ENCODE results near the gene PRMT2. TPM values are rescaled to one million over a fixed set of nuclear protein-coding genes. Genes with fewer than 3 reads are reported as not detected.

PRMT2 gene
- total RNA-seq, 1 experiment from 2014 or later: 86.4 TPM

GRCh38 chr21:46616656-46617055 is 18.8 kb upstream of the PRMT2 start:
- BruUV-seq (replicated peaks): no TSS peak
- ChIA-PET CTCF (no interaction called here), POLR2A (ENCODE audit: low non-redundant PET) (no interaction called here)
- H3K9me3 ChIP-seq (ENCODE audit: low read depth, low read length, poor library complexity, severe bottlenecking): no peaks in the 10 kb centered on the region
- TF ChIP-seq CTCF (conservative IDR thresholded peaks at IDR 0.05; ENCODE audit: low read depth, low read length) (no peak), EZH2 (IDR thresholded peaks at IDR 0.05; ENCODE audit: borderline replicate concordance, low read depth, low read length, poor library complexity, severe bottlenecking) (no peak)
- no peaks in the 10 kb centered on the region for H3K4me1 ChIP-seq (ENCODE audit: insufficient read depth, low read length, poor library complexity, severe bottlenecking)
- intact Hi-C loops (cut with micrococcal nuclease; ENCODE audit: unreplicated experiment): no loop called here
- H3K27me3 ChIP-seq (replicated peaks; ENCODE audit: insufficient read depth, low read depth, low read length, poor library complexity): no peaks in the 10 kb centered on the region
- H3K27ac ChIP-seq (ENCODE audit: low read depth, low read length, poor library complexity, severe bottlenecking): no peak overlapping the region
- DNase-seq (ENCODE audit: low spot score): no peak
- H3K36me3 ChIP-seq (ENCODE audit: insufficient read depth, low read length, poor library complexity, severe bottlenecking): no peaks in the 10 kb centered on the region
- H3K4me3 ChIP-seq (ENCODE audit: low read depth, low read length, poor library complexity, severe bottlenecking): no peak overlapping the region

- no TSS peak for BruUV-seq (replicated peaks)
Measured at GRCh38 chr21:46617267-46618051, 18.0 kb upstream of the PRMT2 start.

GRCh38 chr21:46618738-46619379 is 16.6 kb upstream of the PRMT2 start:
- POLR2A ChIA-PET (ENCODE audit: low non-redundant PET): no interaction called here
- TF ChIP-seq CTCF (conservative IDR thresholded peaks at IDR 0.05; ENCODE audit: low read depth, low read length) (no peak), EZH2 (IDR thresholded peaks at IDR 0.05; ENCODE audit: borderline replicate concordance, low read depth, low read length, poor library complexity, severe bottlenecking) (no peak)
- no TSS peak for BruUV-seq (replicated peaks)
- no peaks in the 10 kb centered on the region for H3K36me3 ChIP-seq (ENCODE audit: insufficient read depth, low read length, poor library complexity, severe bottlenecking)
- H3K9me3 ChIP-seq (ENCODE audit: low read depth, low read length, poor library complexity, severe bottlenecking): no peaks in the 10 kb centered on the region
- intact Hi-C loops (cut with micrococcal nuclease; ENCODE audit: unreplicated experiment): no loop called here
- H3K4me1 ChIP-seq (ENCODE audit: insufficient read depth, low read length, poor library complexity, severe bottlenecking): no peaks in the 10 kb centered on the region
- DNase-seq (ENCODE audit: low spot score): no peak
- no peak overlapping the region for H3K27ac ChIP-seq (ENCODE audit: low read depth, low read length, poor library complexity, severe bottlenecking)
- CTCF ChIA-PET: no interaction called here
- H3K27me3 ChIP-seq (replicated peaks; ENCODE audit: insufficient read depth, low read depth, low read length, poor library complexity): no peaks in the 10 kb centered on the region
- no peak overlapping the region for H3K4me3 ChIP-seq (ENCODE audit: low read depth, low read length, poor library complexity, severe bottlenecking)

More at GRCh38 chr21:46617267-46618051, 18.0 kb upstream of the PRMT2 start:
- Histone ChIP-seq H3K9me3 (ENCODE audit: low read depth, low read length, poor library complexity, severe bottlenecking) (no peaks in the 10 kb centered on the region), H3K27ac (ENCODE audit: low read depth, low read length, poor library complexity, severe bottlenecking) (no peak overlapping the region), H3K27me3 (replicated peaks; ENCODE audit: insufficient read depth, low read depth, low read length, poor library complexity) (no peaks in the 10 kb centered on the region), H3K4me3 (ENCODE audit: low read depth, low read length, poor library complexity, severe bottlenecking) (no peak overlapping the region), H3K36me3 (ENCODE audit: insufficient read depth, low read length, poor library complexity, severe bottlenecking) (no peaks in the 10 kb centered on the region), H3K4me1 (ENCODE audit: insufficient read depth, low read length, poor library complexity, severe bottlenecking) (no peaks in the 10 kb centered on the region)
- no peak for TF ChIP-seq EZH2 (IDR thresholded peaks at IDR 0.05; ENCODE audit: borderline replicate concordance, low read depth, low read length, poor library complexity, severe bottlenecking)
- TF ChIP-seq CTCF (conservative IDR thresholded peaks at IDR 0.05; ENCODE audit: low read depth, low read length): no peak
- intact Hi-C loops (cut with micrococcal nuclease; ENCODE audit: unreplicated experiment): no loop called here
- ChIA-PET POLR2A (ENCODE audit: low non-redundant PET) (no interaction called here), CTCF (no interaction called here)
- DNase-seq (ENCODE audit: low spot score): no peak
